ENCODE measurements around the gene PRKAG3.

DNA sequence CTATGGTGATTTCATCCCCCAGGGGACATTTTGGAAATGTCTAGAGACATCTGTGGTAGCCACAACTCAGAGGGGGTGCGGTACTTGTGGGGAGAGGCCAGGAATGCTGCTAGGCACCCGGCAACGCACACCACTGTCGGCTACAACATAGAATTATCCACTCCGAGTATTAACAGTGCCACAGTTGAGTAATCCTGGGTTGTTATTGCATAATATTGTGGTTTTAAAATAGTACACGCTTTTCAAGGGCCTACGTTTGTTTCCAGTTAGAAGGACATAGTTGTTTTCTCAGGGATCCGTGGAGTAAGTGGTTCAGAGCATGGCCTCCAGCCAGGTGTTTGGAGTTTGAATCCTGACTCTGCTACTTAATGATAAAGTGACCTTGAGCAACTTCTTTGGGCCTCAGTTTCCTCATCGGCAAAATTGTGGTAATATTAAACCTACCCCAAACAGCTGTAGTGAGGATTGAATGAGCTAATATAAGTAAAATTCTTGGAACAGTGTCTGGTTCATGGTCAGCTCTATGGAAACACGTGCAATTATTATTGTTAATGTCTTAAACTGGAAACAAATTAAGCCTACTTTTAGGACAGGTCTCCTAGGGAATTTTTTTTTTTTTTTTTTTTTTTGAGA, 25.1 kb downstream of the PRKAG3 start:
- TF ChIP-seq, protein P1, sequence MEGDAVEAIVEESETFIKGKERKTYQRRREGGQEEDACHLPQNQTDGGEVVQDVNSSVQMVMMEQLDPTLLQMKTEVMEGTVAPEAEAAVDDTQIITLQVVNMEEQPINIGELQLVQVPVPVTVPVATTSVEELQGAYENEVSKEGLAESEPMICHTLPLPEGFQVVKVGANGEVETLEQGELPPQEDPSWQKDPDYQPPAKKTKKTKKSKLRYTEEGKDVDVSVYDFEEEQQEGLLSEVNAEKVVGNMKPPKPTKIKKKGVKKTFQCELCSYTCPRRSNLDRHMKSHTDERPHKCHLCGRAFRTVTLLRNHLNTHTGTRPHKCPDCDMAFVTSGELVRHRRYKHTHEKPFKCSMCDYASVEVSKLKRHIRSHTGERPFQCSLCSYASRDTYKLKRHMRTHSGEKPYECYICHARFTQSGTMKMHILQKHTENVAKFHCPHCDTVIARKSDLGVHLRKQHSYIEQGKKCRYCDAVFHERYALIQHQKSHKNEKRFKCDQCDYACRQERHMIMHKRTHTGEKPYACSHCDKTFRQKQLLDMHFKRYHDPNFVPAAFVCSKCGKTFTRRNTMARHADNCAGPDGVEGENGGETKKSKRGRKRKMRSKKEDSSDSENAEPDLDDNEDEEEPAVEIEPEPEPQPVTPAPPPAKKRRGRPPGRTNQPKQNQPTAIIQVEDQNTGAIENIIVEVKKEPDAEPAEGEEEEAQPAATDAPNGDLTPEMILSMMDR (IDR thresholded peaks at IDR 0.05; ENCODE audit: insufficient read depth, low read length): no peak
- TF ChIP-seq POLR2AphosphoS5 (IDR thresholded peaks at IDR 0.05; ENCODE audit: low read depth): peak; percentile 52
- TF ChIP-seq, protein P2, sequence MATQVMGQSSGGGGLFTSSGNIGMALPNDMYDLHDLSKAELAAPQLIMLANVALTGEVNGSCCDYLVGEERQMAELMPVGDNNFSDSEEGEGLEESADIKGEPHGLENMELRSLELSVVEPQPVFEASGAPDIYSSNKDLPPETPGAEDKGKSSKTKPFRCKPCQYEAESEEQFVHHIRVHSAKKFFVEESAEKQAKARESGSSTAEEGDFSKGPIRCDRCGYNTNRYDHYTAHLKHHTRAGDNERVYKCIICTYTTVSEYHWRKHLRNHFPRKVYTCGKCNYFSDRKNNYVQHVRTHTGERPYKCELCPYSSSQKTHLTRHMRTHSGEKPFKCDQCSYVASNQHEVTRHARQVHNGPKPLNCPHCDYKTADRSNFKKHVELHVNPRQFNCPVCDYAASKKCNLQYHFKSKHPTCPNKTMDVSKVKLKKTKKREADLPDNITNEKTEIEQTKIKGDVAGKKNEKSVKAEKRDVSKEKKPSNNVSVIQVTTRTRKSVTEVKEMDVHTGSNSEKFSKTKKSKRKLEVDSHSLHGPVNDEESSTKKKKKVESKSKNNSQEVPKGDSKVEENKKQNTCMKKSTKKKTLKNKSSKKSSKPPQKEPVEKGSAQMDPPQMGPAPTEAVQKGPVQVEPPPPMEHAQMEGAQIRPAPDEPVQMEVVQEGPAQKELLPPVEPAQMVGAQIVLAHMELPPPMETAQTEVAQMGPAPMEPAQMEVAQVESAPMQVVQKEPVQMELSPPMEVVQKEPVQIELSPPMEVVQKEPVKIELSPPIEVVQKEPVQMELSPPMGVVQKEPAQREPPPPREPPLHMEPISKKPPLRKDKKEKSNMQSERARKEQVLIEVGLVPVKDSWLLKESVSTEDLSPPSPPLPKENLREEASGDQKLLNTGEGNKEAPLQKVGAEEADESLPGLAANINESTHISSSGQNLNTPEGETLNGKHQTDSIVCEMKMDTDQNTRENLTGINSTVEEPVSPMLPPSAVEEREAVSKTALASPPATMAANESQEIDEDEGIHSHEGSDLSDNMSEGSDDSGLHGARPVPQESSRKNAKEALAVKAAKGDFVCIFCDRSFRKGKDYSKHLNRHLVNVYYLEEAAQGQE (IDR thresholded peaks at IDR 0.05; ENCODE audit: insufficient replicate concordance, low read depth): no peak
